Liver (tissue), 9 donors: ENCODE results near the gene SLC22A31. TPM values are rescaled to one million over a fixed set of nuclear protein-coding genes. Genes with fewer than 3 reads are reported as not detected.

Source experiments
- DNase-seq: peaks from one replicate; pipeline ENCODE4 v3.0.0-alpha.2; 2017; ENCODE audit warnings: low spot score
- H3K27ac ChIP-seq, 2 donors: one replicate each; pipeline ENCODE4 v1.7.0; 2013; ENCODE audit warnings: inconsistent platforms in 2 of 2, low read length in 2 of 2, control low read depth in 1 of 2, low read depth in 1 of 2, mild to moderate bottlenecking in 1 of 2
- H3K27me3 ChIP-seq, 4 donors: one replicate each; pipeline versions ENCODE4 v1.6.1 to v1.7.0; 2013; ENCODE audit warnings: low read length in 3 of 4, inconsistent platforms in 1 of 4, mild to moderate bottlenecking in 1 of 4, moderate library complexity in 1 of 4; ENCODE audit not compliant: control insufficient read depth in 4 of 4, insufficient read depth in 4 of 4
- H3K36me3 ChIP-seq, 4 donors: one replicate each; pipeline versions ENCODE4 v1.6.1 to v1.7.0; 2013; ENCODE audit warnings: low read length in 3 of 4, mild to moderate bottlenecking in 3 of 4, low read depth in 1 of 4, moderate library complexity in 1 of 4; ENCODE audit not compliant: control insufficient read depth in 4 of 4, insufficient read depth in 3 of 4
- H3K4me1 ChIP-seq, 4 donors: one replicate each; pipeline versions ENCODE4 v1.6.1 to v1.7.0; 2013; ENCODE audit warnings: low read length in 3 of 4, mild to moderate bottlenecking in 3 of 4, moderate library complexity in 1 of 4; ENCODE audit not compliant: control insufficient read depth in 4 of 4, insufficient read depth in 4 of 4
- H3K4me3 ChIP-seq, 3 donors: one replicate each; pipeline versions ENCODE4 v1.6.1 to v1.7.0; 2013; ENCODE audit warnings: low read length in 3 of 3, control low read depth in 1 of 3, low read depth in 1 of 3, mild to moderate bottlenecking in 1 of 3
- H3K9ac ChIP-seq, 2 donors: one replicate each; pipeline ENCODE4 v1.7.0; 2013; ENCODE audit warnings: low read length in 2 of 2, mild to moderate bottlenecking in 2 of 2, moderate library complexity in 2 of 2, control low read depth in 1 of 2, low read depth in 1 of 2
- H3K9me3 ChIP-seq, 4 donors: one replicate each; pipeline versions ENCODE4 v1.6.1 to v1.7.0; 2013; ENCODE audit warnings: low read length in 3 of 4; ENCODE audit not compliant: control insufficient read depth in 4 of 4
- EGR1 ChIP-seq, 2 donors: IDR thresholded peaks; 2 replicates each; pipeline ENCODE4 v1.6.1; 2016 to 2018; ENCODE audit warnings: antibody characterized with exemption in 2 of 2, low read depth in 2 of 2
- FOXA1 ChIP-seq: IDR thresholded peaks from 2 replicates; pipeline ENCODE4 v1.6.1; 2016; ENCODE audit warnings: antibody characterized with exemption
- FOXA2 ChIP-seq: IDR thresholded peaks from 2 replicates; pipeline ENCODE4 v1.6.1; 2016; ENCODE audit warnings: antibody characterized with exemption
- GABPA ChIP-seq, 2 donors: IDR thresholded peaks in 1 of 2; conservative IDR thresholded peaks in 1 of 2; 2 replicates each; pipeline ENCODE4 v1.6.1; 2016; ENCODE audit warnings: antibody characterized with exemption in 2 of 2, mild to moderate bottlenecking in 1 of 2, moderate library complexity in 1 of 2
- HNF4A ChIP-seq, 2 donors: conservative IDR thresholded peaks; 2 replicates each; pipeline ENCODE4 v1.6.1; 2016; ENCODE audit warnings: antibody characterized with exemption in 2 of 2, mild to moderate bottlenecking in 2 of 2
- HNF4G ChIP-seq: IDR thresholded peaks from 2 replicates; pipeline ENCODE4 v1.6.1; 2016; ENCODE audit warnings: antibody characterized with exemption
- JUND ChIP-seq, 2 donors: IDR thresholded peaks; 2 replicates each; pipeline ENCODE4 v1.6.1; 2016; ENCODE audit warnings: antibody characterized with exemption in 2 of 2
- NR2F2 ChIP-seq: IDR thresholded peaks from 2 replicates; pipeline ENCODE4 v1.6.1; 2016; ENCODE audit warnings: antibody characterized with exemption
- RAD21 ChIP-seq, 2 donors: IDR thresholded peaks; 2 replicates each; pipeline ENCODE4 v1.6.1; 2016; ENCODE audit warnings: antibody characterized with exemption in 2 of 2, mild to moderate bottlenecking in 2 of 2
- RXRA ChIP-seq, 2 donors: IDR thresholded peaks; 2 replicates each; pipeline ENCODE4 v1.6.1; 2017 to 2018; ENCODE audit warnings: antibody characterized with exemption in 2 of 2, mild to moderate bottlenecking in 1 of 2
- SP1 ChIP-seq: IDR thresholded peaks from 2 replicates; pipeline ENCODE4 v1.6.1; 2018; ENCODE audit warnings: antibody characterized with exemption, mild to moderate bottlenecking
- TAF1 ChIP-seq: conservative IDR thresholded peaks from 2 replicates; pipeline ENCODE4 v1.6.1; 2016; ENCODE audit warnings: antibody characterized with exemption, mild to moderate bottlenecking
- YY1 ChIP-seq: IDR thresholded peaks from 2 replicates; pipeline ENCODE4 v1.6.1; 2016; ENCODE audit warnings: antibody characterized with exemption, mild to moderate bottlenecking
- WGBS: extraction: QIAGEN DNeasy Blood & Tissue Kit; methylation state at CpG from one replicate; pipeline ENCODE4 v1.1.7; 2013; 5-methylcytosine and 5-hydroxymethylcytosine counted together
- polyA plus RNA-seq, 2 donors: library from polyadenylated mRNA; stranded (reverse) in 1 of 2; unstranded in 1 of 2; fragments of 200-250 nt in 1 of 2; fragments of >200 nt in 1 of 2; fragmentation: Nextera tagmentation in 1 of 2; extraction: Ambion mirVana in 1 of 2; gene quantifications; one replicate each; pipeline versions ENCODE4 v1.2.1 to v1.2.3, GENCODE V29; 2013 to 2015
- total RNA-seq, 2 donors: library from RNA; depleted of rRNA; stranded (reverse); fragments of >200 nt; gene quantifications; one replicate each; pipeline ENCODE4 v1.2.3, GENCODE V29; 2014
- TF ChIP-seq, protein P1 (sequence below): fragments of 150-350 bp; IDR thresholded peaks from 2 replicates; pipeline ENCODE4 v1.5.1; 2017; ENCODE audit warnings: improper control_type of control experiment, low read depth, low read length; ENCODE audit not compliant: missing input control
- TF ChIP-seq, protein P2 (sequence below): IDR thresholded peaks from 2 replicates; pipeline ENCODE4 v1.6.1; 2016; ENCODE audit warnings: antibody characterized with exemption
- TF ChIP-seq, protein P3 (sequence below): IDR thresholded peaks from 2 replicates; pipeline ENCODE4 v1.6.1; 2016; ENCODE audit warnings: antibody characterized with exemption
- TF ChIP-seq, protein P4 (sequence below): IDR thresholded peaks from 2 replicates; pipeline ENCODE4 v1.6.1; 2016; ENCODE audit warnings: antibody characterized with exemption, mild to moderate bottlenecking
- donor health status: healthy.
- donor health status: healthy.
- donor health status: healthy.
- donor health status: healthy.
- donor health status: healthy.

Gene SLC22A31
- total and polyA plus RNA-seq, 4 donors, result 0.15 to 0.50 (median 0.48) TPM; not detected in 1

DNA sequence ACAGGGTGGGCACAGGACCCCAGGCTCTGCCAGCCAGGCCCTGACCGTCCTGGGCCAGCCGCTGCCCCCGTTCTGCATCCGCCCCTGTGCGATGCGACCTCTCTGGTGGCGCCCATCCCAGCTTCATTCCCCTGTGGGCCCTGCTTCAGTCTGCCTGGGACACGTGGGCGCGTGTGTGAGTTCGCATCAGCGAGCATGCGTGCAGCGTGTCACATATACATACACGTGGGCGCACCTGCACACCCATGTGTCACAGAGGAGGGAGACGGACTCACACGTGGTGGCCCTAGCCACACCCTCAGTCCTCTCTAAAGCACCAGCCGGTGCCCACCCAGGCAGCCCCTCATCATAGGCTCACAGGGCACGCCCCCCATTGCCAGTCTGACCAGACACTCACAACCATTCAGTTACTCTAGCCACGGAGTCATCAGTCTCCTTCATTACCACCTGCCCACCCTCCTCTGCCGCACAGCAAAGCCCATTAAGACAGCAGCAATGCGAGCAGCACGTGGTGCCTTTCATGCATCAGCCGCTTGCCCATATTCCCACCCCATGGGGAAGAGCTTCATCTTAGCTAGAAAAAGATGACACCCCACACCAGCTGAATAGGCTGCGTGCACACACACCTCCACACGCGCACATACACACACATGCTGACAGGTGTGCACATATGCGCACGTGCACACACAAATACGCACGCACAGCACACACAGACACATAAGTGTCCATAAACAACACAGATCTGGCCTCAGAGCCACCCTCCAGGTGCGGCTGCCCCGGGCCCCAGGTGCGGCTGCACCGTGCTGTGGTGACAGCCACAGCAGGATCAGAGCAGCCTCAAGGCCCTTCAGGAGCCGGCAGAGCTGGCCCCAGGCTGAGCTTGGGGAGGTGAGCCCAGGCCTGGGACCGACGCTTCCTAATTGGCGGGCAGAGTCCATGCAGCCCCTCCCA is 38.3 kb downstream of the SLC22A31 start:
- 83% methylated on average over 40 of the region's 40 CpGs for WGBS
- TF ChIP-seq, protein P1, sequence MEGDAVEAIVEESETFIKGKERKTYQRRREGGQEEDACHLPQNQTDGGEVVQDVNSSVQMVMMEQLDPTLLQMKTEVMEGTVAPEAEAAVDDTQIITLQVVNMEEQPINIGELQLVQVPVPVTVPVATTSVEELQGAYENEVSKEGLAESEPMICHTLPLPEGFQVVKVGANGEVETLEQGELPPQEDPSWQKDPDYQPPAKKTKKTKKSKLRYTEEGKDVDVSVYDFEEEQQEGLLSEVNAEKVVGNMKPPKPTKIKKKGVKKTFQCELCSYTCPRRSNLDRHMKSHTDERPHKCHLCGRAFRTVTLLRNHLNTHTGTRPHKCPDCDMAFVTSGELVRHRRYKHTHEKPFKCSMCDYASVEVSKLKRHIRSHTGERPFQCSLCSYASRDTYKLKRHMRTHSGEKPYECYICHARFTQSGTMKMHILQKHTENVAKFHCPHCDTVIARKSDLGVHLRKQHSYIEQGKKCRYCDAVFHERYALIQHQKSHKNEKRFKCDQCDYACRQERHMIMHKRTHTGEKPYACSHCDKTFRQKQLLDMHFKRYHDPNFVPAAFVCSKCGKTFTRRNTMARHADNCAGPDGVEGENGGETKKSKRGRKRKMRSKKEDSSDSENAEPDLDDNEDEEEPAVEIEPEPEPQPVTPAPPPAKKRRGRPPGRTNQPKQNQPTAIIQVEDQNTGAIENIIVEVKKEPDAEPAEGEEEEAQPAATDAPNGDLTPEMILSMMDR, result no peak
- TF ChIP-seq, protein P2, sequence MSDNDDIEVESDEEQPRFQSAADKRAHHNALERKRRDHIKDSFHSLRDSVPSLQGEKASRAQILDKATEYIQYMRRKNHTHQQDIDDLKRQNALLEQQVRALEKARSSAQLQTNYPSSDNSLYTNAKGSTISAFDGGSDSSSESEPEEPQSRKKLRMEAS, result no peak
- TF ChIP-seq YY1, result no peak
- TF ChIP-seq FOXA2, result no peak
- no peaks in the 10 kb centered on the region for H3K27me3 ChIP-seq
- H3K4me3 ChIP-seq, result no peak overlapping the region
- H3K9me3 ChIP-seq, result no peaks in the 10 kb centered on the region
- H3K36me3 ChIP-seq, result no peaks in the 10 kb centered on the region
- DNase-seq, result no peak
- peaks cover 0 to 2% (median 0%) of the 10 kb centered on the region in 4 donors for H3K4me1 ChIP-seq
- H3K9ac ChIP-seq, result no peak overlapping the region
- no peak overlapping the region for H3K27ac ChIP-seq

DNA sequence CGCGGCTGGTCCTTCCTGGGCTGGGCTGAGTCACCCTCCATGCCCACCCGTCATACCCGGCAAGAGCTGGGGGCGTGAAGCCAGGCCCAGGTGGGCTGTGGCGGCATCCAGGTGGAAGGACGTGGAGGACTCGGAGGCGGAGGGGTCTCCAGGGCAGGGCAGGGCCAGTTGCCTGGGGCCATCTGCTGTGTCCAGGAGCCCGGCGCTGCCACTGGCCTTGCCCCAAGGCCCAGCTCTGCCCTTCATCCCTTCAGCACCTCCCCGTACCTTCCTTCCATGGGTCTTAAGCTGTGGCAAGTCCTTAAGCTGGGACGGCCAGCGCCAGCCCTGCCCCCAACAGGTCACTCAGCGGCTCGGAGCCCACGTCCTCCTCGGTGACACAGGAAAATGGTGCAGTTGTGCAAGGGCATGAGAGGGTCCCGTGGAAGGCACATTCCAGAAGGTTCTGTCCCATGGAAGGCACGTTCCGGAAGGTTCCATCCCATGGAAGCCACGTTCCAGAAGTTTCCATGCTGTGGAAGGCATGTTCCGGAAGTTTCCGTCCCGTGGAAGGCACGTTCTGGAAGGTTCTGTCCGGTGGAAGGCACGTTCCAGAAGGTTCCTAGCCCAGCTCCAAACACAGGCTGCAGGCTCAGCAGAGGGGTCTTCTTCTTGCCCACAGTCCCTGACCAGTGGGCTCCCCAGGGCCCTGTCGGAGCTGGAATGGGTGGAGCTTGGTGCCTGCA is 39.2 kb downstream of the SLC22A31 start:
- no peaks in the 10 kb centered on the region for H3K4me1 ChIP-seq
- TF ChIP-seq JUND (IDR thresholded peaks at IDR 0.05), result no peak
- TF ChIP-seq, protein P3, sequence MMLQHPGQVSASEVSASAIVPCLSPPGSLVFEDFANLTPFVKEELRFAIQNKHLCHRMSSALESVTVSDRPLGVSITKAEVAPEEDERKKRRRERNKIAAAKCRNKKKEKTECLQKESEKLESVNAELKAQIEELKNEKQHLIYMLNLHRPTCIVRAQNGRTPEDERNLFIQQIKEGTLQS, result no peak
- no peak for TF ChIP-seq EGR1 (IDR thresholded peaks at IDR 0.05; ENCODE audit: low read depth in 2 of 2)
- TF ChIP-seq YY1, result no peak
- TF ChIP-seq, protein P4, sequence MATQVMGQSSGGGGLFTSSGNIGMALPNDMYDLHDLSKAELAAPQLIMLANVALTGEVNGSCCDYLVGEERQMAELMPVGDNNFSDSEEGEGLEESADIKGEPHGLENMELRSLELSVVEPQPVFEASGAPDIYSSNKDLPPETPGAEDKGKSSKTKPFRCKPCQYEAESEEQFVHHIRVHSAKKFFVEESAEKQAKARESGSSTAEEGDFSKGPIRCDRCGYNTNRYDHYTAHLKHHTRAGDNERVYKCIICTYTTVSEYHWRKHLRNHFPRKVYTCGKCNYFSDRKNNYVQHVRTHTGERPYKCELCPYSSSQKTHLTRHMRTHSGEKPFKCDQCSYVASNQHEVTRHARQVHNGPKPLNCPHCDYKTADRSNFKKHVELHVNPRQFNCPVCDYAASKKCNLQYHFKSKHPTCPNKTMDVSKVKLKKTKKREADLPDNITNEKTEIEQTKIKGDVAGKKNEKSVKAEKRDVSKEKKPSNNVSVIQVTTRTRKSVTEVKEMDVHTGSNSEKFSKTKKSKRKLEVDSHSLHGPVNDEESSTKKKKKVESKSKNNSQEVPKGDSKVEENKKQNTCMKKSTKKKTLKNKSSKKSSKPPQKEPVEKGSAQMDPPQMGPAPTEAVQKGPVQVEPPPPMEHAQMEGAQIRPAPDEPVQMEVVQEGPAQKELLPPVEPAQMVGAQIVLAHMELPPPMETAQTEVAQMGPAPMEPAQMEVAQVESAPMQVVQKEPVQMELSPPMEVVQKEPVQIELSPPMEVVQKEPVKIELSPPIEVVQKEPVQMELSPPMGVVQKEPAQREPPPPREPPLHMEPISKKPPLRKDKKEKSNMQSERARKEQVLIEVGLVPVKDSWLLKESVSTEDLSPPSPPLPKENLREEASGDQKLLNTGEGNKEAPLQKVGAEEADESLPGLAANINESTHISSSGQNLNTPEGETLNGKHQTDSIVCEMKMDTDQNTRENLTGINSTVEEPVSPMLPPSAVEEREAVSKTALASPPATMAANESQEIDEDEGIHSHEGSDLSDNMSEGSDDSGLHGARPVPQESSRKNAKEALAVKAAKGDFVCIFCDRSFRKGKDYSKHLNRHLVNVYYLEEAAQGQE, result no peak
- TF ChIP-seq FOXA1, result no peak
- no peak for TF ChIP-seq TAF1
- no peak for TF ChIP-seq HNF4G
- TF ChIP-seq NR2F2, result no peak
- TF ChIP-seq FOXA2, result no peak
- TF ChIP-seq RXRA (IDR thresholded peaks at IDR 0.05), result no peak
- no peak for TF ChIP-seq GABPA (IDR thresholded peaks at IDR 0.05 in 1 of 2, conservative IDR thresholded peaks at IDR 0.05 in 1 of 2)
- no peak for TF ChIP-seq RAD21 (IDR thresholded peaks at IDR 0.05)
- TF ChIP-seq SP1, result no peak
- TF ChIP-seq, protein P2, result no peak
- TF ChIP-seq HNF4A (conservative IDR thresholded peaks at IDR 0.05), result no peak
- H3K4me3 ChIP-seq, result no peak overlapping the region
- no peak for DNase-seq
- no peak overlapping the region for H3K9ac ChIP-seq
- H3K27me3 ChIP-seq, result no peaks in the 10 kb centered on the region
- no peaks in the 10 kb centered on the region for H3K9me3 ChIP-seq
- H3K27ac ChIP-seq, result no peak overlapping the region
- 88% methylated on average over 29 of the region's 29 CpGs for WGBS
- H3K36me3 ChIP-seq, result no peaks in the 10 kb centered on the region
